Measurements from ENCODE around the gene TSSK6. TPM values are rescaled to one million over a fixed set of nuclear protein-coding genes. Genes with fewer than 3 reads are reported as not detected.

Gene TSSK6
- total RNA-seq: 1 to 10 TPM; 4.5 TPM

DNA sequence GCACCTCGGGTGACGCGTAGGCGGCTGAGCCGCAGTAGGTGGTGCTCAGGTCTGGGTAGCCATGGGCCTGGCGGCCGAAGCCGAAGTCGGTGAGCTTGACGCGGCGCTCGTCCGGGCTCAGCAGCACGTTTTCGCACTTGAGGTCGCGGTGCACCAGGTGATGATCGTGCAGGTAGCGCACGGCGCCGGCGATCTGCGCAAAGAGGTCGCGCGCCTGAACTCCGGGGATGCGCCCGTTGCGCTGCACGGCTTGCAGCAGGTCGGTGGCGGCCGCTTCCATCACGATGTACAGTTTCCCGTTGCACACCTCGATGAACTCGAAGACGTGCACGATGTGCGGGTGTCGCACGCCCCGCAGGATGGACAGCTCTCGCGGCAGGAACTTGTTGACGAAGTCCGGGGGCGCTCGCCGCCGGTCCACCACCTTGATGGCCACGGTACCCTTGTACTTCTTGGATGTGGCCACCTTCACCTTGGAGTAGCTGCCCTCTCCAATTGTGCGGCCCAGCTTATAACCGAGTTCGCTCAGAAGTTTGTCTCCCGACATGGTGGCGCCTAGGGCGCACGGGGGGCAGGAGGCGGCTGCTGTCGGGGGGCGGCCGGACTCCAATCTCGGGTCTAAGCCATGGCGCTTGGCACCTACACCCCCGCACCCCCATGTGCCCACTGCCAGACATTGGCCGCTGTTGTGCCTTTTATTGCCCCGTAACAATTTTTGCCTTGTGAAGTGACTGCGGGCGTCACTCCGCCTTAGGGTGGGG is at the start of gene TSSK6:
Gene TSSK6, minus strand, starts transcription at position 668 of the 761 bp plus-strand sequence. Its CDS starts 121 bp downstream, at position 547.
- no peak for DNase-seq
- Mint-ChIP-seq H3K36me3 (ENCODE audit: low read depth) (peaks cover 15% of the 10 kb centered on the region), H3K4me3 (peak within 1 kb of the TSS; percentile 86), H3K9me3 (no peaks in the 10 kb centered on the region), H3K27ac (peak within 1 kb of the TSS; percentile 96), H3K27me3 (ENCODE audit: low read depth) (no peaks in the 10 kb centered on the region), H3K4me1 (ENCODE audit: low read depth) (peaks cover 30% of the 10 kb centered on the region)
- CTCF ChIA-PET: interaction anchor here (1.0 to 1.4 kb wide), 2 partner anchors 15 to 17 kb away, joined by 3 to 5 read pairs; no protein-coding TSS in a partner anchor
- intact Hi-C loops (cut with micrococcal nuclease): loop anchor here (5.0 kb wide), 1 partner anchor 127 kb away; the partner anchor contains the start of gene GMIP

DNA sequence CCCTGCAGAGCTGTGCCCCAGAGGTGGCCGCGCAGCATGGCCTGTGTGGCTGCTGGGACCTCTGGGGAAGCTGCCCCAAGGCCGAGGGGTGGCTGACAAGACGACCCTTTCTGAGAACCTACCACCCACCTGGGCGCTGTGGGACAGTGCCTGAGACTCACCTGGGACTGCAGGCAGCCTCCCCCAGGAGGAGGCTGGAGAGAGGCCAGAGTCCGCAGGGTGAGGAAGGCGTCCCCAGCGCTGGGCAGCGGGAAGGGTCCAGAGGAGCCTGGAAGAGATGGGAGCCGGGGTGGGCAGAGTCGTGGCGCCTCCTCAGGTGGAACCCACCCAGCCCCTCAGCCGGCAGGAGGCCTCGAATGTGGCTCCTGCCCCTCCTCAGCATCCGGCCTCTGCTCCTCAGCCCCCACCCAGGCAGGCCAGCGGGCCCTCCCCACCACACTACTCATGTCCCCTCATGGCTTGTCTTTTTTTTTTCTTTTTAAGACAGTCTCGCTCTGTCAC is 48.0 kb upstream of the TSSK6 start:
- intact Hi-C loops (cut with micrococcal nuclease): loop anchor here (1.0 to 2.0 kb wide), 3 partner anchors 55 to 80 kb away; partner anchors contain the start of genes GMIP and PBX4
- Mint-ChIP-seq H3K9me3 (no peaks in the 10 kb centered on the region), H3K27ac (peak overlapping the region; percentile 50), H3K4me3 (no peak overlapping the region), H3K4me1 (ENCODE audit: low read depth) (peaks cover 21% of the 10 kb centered on the region), H3K27me3 (ENCODE audit: low read depth) (no peaks in the 10 kb centered on the region), H3K36me3 (ENCODE audit: low read depth) (peaks cover 19% of the 10 kb centered on the region)
- no peak for DNase-seq
- CTCF ChIA-PET: interaction anchor here (0.7 kb wide), 1 partner anchor 210 kb away, joined by 5 read pairs; no protein-coding TSS in a partner anchor

DNA sequence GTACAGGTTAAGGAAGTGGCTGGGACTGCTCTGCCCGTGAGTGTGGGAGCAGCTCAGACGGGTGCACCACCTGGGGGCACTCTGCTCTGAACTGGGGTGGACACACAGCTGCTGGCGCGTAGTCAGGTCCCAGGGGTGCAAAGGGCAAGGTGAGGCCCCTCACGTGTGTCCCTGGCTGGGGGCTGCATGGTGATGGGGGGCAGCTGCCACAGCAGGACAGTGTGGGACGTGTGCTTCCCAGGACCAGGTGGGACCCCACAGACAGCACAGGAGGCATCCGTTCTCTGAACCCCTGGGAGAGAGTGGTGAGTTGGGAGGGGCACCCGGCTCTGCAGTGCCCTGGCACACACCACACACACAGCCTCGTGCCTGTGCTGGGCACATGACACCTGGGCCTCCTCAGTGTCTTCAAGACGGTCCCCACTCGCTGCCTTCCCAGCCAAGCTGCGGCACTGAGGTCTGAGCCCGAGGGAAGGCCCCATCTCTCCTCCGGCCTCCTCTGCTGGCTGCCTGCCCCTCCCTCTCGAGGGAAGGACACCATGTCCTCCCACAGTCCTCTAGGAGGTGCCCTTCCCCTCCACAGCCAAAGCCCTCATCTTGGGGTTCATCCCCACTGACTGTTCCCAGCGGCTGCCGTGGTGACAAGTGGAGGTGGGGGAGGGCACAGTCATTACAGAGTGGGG is 47.5 kb upstream of the TSSK6 start:
- no peak overlapping the region for H3K4me3 Mint-ChIP-seq
- CTCF ChIA-PET: no interaction called here
- H3K9me3 Mint-ChIP-seq: no peaks in the 10 kb centered on the region
- H3K4me1 Mint-ChIP-seq (ENCODE audit: low read depth): peaks cover 22% of the 10 kb centered on the region
- H3K27ac Mint-ChIP-seq: peak overlapping the region; percentile 50
- DNase-seq: peak; percentile 65
- no peaks in the 10 kb centered on the region for H3K27me3 Mint-ChIP-seq (ENCODE audit: low read depth)
- H3K36me3 Mint-ChIP-seq (ENCODE audit: low read depth): peaks cover 19% of the 10 kb centered on the region
- intact Hi-C loops (cut with micrococcal nuclease): loop anchor here (1.0 to 2.0 kb wide), 3 partner anchors 56 to 80 kb away; partner anchors contain the start of genes GMIP and PBX4

DNA sequence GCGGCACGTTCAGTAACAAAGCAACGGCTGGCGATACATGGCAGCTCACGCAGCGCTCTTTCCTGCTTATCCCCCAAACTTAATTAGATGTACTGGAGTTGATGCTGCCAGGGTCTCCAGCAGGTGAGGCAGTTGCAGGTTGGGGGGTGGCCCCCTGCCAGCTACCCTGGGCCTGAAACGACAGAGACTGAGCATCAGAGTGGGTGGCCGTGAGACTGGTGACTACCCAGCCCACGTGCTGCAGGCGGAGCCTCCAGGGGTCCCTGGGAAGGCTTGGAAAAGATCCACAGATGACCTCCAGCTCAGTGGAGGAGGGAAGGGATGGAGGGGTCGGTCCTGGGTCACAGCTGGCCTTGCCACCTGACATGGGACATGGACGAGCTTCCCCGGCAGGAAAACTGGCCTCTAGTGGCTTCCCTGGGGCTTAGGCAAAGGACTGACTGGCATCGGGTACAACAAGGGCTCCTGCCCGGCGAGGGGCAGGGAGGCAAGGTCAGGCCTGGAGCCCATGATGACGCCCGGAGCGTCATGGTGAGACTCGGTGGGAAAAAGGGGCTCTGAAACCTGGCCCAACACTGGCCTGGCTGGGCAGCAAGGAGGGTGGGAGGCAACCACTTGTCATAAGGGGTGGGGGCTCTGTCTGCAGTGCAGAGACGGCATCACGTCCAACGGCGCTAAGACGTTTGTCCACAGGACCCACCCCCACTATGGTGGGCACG is 46.8 kb upstream of the TSSK6 start:
- Mint-ChIP-seq H3K4me3 (no peak overlapping the region), H3K27ac (peak overlapping the region; percentile 22), H3K27me3 (ENCODE audit: low read depth) (no peaks in the 10 kb centered on the region), H3K36me3 (ENCODE audit: low read depth) (peaks cover 19% of the 10 kb centered on the region), H3K4me1 (ENCODE audit: low read depth) (peaks cover 22% of the 10 kb centered on the region), H3K9me3 (no peaks in the 10 kb centered on the region)
- CTCF ChIA-PET: interaction anchor here (0.5 kb wide), 1 partner anchor 81 kb away, joined by 3 read pairs; no protein-coding TSS in a partner anchor
- intact Hi-C loops (cut with micrococcal nuclease): loop anchor here (2.0 kb wide), 2 partner anchors 57 to 65 kb away; partner anchors contain the start of gene PBX4
- no peak for DNase-seq

DNA sequence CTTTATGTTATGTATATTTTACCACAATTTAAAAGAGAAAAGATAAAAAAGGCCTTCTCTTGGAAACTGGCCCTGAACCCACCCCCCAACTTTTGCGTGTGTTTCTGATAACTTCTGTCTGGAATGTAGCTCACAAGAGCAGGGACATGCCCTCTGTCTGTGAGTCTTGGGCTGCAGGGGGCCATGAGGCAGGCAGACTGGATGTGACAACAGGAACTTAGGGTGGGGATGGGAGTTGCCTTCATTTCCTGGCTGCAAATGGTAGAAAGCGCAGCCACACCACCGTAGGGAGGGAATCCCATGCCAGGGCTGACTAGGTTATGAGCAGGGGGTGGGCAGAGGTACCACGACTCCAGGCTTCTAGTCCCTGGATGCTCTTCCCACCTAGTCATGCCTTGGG is 44.6 kb upstream of the TSSK6 start:
- intact Hi-C loops (cut with micrococcal nuclease): no loop called here
- Mint-ChIP-seq H3K27ac (no peak overlapping the region), H3K4me3 (no peak overlapping the region), H3K27me3 (ENCODE audit: low read depth) (no peaks in the 10 kb centered on the region), H3K4me1 (ENCODE audit: low read depth) (peaks cover 22% of the 10 kb centered on the region), H3K9me3 (no peaks in the 10 kb centered on the region), H3K36me3 (ENCODE audit: low read depth) (peaks cover 15% of the 10 kb centered on the region)
- CTCF ChIA-PET: interaction anchor here (0.9 to 2.2 kb wide), 2 partner anchors 9 to 27 kb away, joined by 4 to 5 read pairs; no protein-coding TSS in a partner anchor
- DNase-seq: no peak

DNA sequence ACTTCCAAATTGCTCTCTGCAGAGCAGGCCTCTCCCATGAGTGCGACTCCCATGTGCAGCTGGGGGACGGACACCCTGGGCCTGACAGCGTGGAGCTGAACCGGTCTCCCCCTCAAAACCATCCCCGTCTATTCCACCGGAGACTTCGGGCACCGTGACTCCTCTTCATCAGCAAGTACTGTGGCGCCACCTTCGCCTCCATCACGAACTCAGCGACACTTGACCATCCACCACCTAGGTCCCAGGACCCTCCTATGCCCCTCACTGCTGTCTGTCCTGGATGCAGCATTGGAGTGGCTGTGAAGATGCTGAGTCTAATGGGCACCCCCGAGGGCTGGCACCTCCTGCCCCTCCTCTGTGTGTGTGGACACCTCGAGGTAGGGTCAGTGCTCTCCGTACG is 43.3 kb upstream of the TSSK6 start:
- H3K9me3 Mint-ChIP-seq: no peaks in the 10 kb centered on the region
- peaks cover 9% of the 10 kb centered on the region for H3K36me3 Mint-ChIP-seq (ENCODE audit: low read depth)
- no peaks in the 10 kb centered on the region for H3K27me3 Mint-ChIP-seq (ENCODE audit: low read depth)
- CTCF ChIA-PET: interaction anchor here (2.1 kb wide), 1 partner anchor 85 kb away, joined by 7 read pairs; the partner anchor contains the start of gene GMIP
- no peak overlapping the region for H3K27ac Mint-ChIP-seq
- no peak overlapping the region for H3K4me3 Mint-ChIP-seq
- H3K4me1 Mint-ChIP-seq (ENCODE audit: low read depth): peaks cover 24% of the 10 kb centered on the region
- intact Hi-C loops (cut with micrococcal nuclease): no loop called here
- DNase-seq: no peak

DNA sequence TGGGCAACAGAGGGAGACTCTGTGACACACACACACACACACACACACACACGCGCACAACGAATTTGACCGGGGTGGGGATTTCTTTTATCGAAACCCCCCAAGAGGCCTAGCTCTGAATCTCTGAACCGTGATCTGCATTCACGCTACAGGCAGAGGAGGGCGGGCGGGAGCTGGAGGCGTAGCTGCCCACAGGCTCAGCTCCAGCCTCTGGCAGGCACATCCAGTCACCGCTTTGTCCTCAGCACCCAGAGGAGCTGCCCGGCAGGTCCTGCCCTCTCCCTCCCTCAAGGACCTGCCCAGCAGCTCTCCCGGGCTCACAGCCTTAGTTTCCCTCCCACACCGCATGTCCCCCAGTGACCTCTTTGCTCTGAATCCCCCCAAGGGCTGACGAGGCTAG is 42.7 kb upstream of the TSSK6 start:
- Mint-ChIP-seq H3K36me3 (ENCODE audit: low read depth) (peaks cover 9% of the 10 kb centered on the region), H3K4me1 (ENCODE audit: low read depth) (peaks cover 23% of the 10 kb centered on the region), H3K27me3 (ENCODE audit: low read depth) (no peaks in the 10 kb centered on the region), H3K9me3 (no peaks in the 10 kb centered on the region), H3K4me3 (no peak overlapping the region), H3K27ac (no peak overlapping the region)
- DNase-seq: no peak
- CTCF ChIA-PET: interaction anchor here (2.1 kb wide), 1 partner anchor 86 kb away, joined by 7 read pairs; the partner anchor contains the start of gene GMIP
- intact Hi-C loops (cut with micrococcal nuclease): no loop called here

DNA sequence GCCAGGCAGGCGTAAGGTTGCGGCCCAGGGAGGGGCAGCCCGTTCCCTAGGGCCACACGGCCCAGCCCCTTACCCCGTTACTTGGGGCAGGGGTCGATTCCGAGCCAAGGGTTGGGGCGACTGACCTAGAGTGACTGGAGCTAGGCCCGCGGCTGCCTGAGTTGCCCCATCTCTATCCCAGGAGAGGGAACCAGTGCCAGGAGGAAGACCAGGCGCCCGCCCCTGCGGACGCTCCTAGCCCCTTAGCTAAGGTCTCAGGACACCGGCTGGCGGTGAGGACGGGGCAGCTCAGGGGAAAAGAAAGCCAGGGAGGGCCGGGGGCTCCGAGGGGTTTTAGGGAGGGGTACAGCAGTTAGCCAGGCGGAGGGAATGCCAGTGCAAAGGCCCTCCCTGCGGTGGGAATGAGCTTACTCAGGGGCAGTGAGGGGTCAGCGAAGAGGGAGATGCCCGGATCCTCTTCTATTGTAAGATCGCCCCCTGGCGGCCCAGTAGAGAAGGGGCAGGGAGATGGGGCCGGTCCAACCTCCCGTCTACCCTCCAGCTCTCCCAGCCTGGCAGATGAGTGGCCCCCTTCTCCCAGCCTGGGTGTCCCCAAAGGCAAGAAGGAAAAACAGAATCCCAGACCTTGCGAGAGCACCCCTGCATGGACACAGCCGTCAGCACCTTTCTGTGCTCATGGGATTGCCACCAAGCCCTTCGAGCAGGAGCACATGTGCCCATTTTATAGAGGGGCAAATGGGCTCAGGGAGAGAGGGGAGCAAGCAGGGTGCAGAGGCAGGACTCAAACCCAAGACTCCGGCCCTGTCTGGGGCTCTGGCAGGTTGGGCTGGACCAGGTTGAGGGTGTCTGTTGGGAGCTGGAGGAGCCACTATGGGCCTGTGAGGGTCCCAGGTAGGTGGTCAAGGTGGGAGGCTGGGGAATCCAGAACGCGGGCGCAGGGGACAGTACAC is 39.0 kb upstream of the TSSK6 start:
- Mint-ChIP-seq H3K9me3 (no peaks in the 10 kb centered on the region), H3K27ac (no peak overlapping the region), H3K4me3 (no peak overlapping the region), H3K4me1 (ENCODE audit: low read depth) (peaks cover 10% of the 10 kb centered on the region), H3K27me3 (ENCODE audit: low read depth) (no peaks in the 10 kb centered on the region), H3K36me3 (ENCODE audit: low read depth) (peaks cover 4% of the 10 kb centered on the region)
- CTCF ChIA-PET: interaction anchor here (0.6 to 4.4 kb wide), 26 partner anchors 8 to 410 kb away, joined by 3 to 35 read pairs (median 3); partner anchors contain the start of gene CILP2
- peak; percentile 75 for DNase-seq
- intact Hi-C loops (cut with micrococcal nuclease): loop anchor here (2.0 kb wide), 1 partner anchor 22 kb away; no protein-coding TSS in a partner anchor

DNA sequence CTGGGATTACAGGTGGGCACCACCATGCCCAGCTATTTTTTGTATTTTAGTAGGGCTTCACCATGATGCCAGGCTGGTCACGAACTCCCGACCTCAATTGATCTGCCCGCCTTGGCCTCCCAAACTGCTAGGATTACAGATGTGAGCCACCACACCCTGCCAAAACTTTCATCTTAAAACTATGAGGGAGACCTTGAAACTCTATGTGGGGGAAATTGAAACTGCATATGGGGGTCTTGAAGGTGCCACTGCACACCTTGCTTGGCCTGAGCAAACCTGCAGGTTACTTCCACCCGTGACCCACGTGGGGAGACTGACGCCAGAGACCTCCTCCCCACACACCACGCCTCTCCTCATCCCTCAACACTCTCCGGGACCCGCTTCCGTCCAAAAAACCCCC is 38.3 kb upstream of the TSSK6 start:
- H3K4me3 Mint-ChIP-seq: no peak overlapping the region
- no peak for DNase-seq
- H3K27ac Mint-ChIP-seq: no peak overlapping the region
- CTCF ChIA-PET: interaction anchor here (0.9 to 4.4 kb wide), 19 partner anchors 8 to 410 kb away, joined by 3 to 35 read pairs (median 4); partner anchors contain the start of genes CILP2 and GMIP
- H3K4me1 Mint-ChIP-seq (ENCODE audit: low read depth): peaks cover 5% of the 10 kb centered on the region
- no peaks in the 10 kb centered on the region for H3K9me3 Mint-ChIP-seq
- H3K36me3 Mint-ChIP-seq (ENCODE audit: low read depth): no peaks in the 10 kb centered on the region
- intact Hi-C loops (cut with micrococcal nuclease): loop anchor here (2.0 kb wide), 1 partner anchor 21 kb away; no protein-coding TSS in a partner anchor
- no peaks in the 10 kb centered on the region for H3K27me3 Mint-ChIP-seq (ENCODE audit: low read depth)

DNA sequence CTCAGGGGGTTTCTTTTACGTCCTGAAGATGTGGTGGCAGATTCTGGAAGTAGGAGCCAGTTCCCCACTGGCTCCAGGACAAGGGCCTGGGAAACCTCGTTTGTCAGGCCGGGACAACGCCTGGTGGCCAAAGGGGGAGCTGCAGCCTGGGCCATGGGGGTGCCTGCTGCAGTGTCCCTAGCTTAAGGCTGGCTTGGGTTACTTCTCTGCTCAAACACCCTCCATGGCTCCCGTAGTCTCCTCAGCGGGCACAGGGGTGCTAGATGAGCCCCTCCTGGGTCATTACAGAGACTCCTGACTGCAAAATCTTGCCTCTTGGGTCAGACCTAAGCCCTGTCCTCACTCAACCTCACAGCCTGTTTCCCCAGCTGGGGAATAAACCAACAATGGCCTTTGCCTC is 37.5 kb upstream of the TSSK6 start:
- Mint-ChIP-seq H3K27ac (no peak overlapping the region), H3K9me3 (no peaks in the 10 kb centered on the region), H3K4me3 (no peak overlapping the region), H3K4me1 (ENCODE audit: low read depth) (peaks cover 2% of the 10 kb centered on the region), H3K27me3 (ENCODE audit: low read depth) (no peaks in the 10 kb centered on the region), H3K36me3 (ENCODE audit: low read depth) (no peaks in the 10 kb centered on the region)
- DNase-seq: peak; percentile 33
- CTCF ChIA-PET: interaction anchor here (0.6 to 4.4 kb wide), 9 partner anchors 15 to 91 kb away, joined by 3 to 19 read pairs (median 6); partner anchors contain the start of genes CILP2, GMIP and NDUFA13
- intact Hi-C loops (cut with micrococcal nuclease): no loop called here

DNA sequence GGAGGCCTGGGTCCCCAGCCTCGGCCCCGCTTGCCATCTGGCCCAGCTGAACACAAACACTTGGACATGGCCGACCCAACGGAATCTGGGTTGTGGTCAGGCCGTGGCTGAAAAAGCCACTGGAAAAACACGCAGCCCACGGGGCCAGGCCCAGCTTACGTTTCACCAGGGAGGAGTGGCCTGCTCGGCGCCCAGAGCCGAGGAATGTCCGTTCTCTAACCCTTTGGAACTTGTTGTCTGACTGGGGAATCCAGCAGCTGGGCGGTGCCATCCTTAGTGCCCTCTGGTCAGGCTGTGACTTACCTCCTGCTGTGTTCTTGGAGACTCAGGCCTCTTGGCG is 36.5 kb upstream of the TSSK6 start:
- Mint-ChIP-seq H3K4me3 (no peak overlapping the region), H3K36me3 (ENCODE audit: low read depth) (no peaks in the 10 kb centered on the region), H3K9me3 (no peaks in the 10 kb centered on the region), H3K27ac (no peak overlapping the region), H3K4me1 (ENCODE audit: low read depth) (peaks cover 2% of the 10 kb centered on the region), H3K27me3 (ENCODE audit: low read depth) (no peaks in the 10 kb centered on the region)
- no peak for DNase-seq
- intact Hi-C loops (cut with micrococcal nuclease): no loop called here
- CTCF ChIA-PET: interaction anchor here (0.7 to 4.4 kb wide), 8 partner anchors 9 to 470 kb away, joined by 3 to 19 read pairs (median 5); partner anchors contain the start of genes CILP2 and NDUFA13
